Muscle of back (tissue), 11 donors: Measurements from ENCODE around the gene GALNT7. TPM values are rescaled to one million over a fixed set of nuclear protein-coding genes. Genes with fewer than 3 reads are reported as not detected.
A peak's percentile ranks its signal among the peaks of the same experiment; 100 is the strongest.

Source experiments
- DNase-seq, 3 donors: peaks; one replicate each; pipeline versions ENCODE4 v3.0.0 to v3.0.0-alpha.2; 2013
- polyA plus RNA-seq, 10 donors: library from polyadenylated mRNA; unstranded; fragments of 120-200 nt; gene quantifications; one replicate each; pipeline ENCODE4 v1.2.1, GENCODE V29; 2013; ENCODE audit not compliant: insufficient read length in 10 of 10

Gene GALNT7
- polyA plus RNA-seq, 10 donors: 24.8 to 44.9 (median 31.3) TPM

DNA sequence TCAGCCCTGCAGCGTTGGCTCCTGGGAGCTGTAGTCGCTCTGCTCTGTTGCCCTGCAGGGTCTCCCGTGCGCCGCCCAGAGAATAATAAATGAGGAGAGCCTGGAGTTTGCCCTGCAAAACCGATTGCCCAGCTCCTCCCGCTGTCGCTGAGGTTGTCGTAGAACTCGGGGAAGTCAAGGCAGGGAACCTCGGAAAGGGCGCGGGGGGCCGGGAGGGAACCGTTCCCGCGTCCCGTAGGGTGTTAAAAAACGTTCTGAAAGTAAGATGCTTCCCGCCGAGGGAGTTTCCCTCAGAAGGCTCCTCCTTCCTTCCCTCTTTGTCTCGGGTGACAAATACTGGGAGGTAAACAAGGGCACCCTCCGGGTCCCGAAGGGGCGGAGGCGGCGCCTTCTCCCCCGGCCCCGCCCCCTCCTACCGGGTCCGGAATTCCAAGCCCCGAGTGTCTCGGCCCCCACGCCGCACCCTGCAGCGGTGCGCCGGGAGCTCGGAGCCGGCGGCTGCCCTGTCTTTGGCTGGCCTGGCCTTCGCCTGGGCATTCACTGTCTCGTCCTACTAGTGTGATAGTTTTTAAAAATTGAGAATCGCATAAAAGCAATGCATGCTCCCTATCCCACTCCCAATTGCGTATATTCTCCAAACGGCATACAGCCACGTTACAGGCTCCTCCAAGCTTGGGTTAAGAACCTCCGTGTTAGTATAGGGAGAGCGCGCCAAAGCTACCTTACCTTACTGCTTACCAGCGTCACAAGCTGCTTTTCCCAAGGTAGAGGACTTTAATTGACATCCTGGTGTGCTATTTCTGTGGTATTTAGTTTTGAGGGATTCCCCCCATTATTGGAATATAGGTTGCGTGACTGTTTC is 166.5 kb downstream of the GALNT7 start:
- DNase-seq: peak; percentile 64 to 90 (median 81)

DNA sequence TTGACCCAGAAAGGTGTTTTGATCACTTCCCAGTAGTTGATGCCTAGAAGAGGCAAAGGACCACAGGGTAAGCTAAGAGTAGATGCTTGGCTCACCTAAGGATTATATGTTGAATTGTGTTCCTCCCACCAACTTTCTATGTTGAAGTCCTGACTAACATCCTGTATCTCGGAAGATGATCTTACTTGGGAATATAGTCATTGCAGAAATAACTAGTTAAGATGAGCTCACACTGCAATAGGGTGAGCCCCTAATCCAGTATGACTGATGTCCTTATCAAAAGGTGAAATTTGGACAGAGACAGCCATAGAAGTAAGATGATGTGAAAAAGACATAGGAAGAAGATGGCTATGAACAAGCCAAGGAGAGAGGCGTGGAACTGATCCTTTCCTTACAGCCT is 168.9 kb downstream of the GALNT7 start:
- no peak for DNase-seq

DNA sequence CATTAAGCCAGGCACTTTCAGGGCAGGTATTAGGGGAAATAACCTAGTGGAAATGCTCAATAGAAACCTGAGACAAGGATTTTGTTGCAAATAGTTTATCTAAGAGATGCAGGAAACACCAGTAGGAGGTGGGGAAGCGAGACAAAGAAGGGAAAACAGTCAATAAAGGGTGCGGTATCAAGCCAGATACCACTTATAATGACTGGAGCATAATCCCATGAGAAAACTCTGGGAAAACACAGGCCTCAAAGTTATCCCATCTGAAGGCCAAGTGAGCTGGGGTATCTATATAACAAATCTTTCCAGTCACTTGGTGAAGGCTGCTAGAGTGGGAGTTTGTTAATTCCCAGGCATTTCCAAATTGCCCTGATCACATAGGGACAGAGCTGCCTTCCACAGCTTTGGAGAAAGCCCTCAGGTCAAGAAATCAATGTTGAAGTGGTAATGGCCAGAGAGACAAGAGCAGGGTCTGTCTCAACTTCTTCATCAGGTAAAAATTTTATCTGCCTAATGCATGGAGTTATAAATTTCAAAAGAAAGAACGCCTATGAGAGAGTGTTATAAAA is 175.3 kb downstream of the GALNT7 start:
- no peak for DNase-seq

DNA sequence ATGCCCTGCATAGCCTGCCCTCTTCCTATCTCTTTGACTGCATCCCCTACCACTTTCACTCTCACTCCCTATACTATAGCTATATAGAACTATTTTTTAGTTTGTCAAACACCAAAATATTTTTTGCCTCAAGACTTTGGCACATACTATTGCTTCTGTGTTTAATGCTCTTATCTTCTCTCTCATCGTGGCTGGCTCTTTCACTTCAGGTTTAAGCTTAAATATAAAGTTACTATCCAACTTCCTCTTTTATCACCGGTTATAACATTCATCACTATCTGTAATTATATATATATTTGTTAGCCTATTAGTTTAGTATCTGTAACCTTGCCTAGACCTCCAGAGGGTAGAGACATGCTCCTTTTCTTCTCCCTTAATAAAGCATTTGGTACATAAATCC is 177.0 kb downstream of the GALNT7 start:
- no peak for DNase-seq

DNA sequence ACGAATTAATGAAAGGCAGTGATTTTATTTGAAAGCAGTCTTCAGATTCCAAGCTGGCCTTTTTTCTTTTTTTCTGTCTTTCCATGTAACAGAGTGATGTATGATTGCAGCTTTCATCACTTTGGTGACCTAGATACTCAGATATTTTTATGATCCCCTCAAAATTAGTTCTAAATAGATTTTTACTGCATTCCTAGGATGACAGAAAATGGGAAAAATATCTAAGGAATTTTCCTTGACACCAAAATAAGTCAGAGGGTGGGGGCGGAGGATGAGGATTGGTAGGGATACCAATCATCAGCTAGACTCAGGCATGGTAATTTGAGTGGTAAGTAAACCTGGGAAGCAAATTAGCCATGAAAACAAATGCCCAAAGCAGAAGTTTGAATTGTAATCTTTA is 177.5 kb downstream of the GALNT7 start:
- peak in 1 of 3 donors; percentile 73 for DNase-seq

DNA sequence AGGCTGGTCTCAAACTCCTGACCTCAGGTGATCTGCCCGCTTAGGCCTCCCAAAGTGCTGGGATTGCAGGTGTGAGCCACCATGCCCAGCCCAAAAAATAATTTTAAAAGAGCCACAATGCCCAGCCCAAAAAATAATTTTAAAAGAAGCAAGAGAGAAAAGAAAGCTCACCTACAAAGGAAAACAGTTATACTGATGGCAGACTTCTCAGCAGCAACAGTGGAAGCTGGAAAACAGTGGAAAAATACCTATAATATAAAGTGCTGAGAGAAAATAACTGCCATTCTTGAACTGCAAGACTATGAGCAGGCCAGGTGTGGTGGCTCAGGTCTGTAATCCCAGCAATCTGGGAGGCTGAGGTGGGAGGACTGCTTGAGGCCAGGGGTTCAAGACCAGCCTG is 178.9 kb downstream of the GALNT7 start:
- no peak for DNase-seq

DNA sequence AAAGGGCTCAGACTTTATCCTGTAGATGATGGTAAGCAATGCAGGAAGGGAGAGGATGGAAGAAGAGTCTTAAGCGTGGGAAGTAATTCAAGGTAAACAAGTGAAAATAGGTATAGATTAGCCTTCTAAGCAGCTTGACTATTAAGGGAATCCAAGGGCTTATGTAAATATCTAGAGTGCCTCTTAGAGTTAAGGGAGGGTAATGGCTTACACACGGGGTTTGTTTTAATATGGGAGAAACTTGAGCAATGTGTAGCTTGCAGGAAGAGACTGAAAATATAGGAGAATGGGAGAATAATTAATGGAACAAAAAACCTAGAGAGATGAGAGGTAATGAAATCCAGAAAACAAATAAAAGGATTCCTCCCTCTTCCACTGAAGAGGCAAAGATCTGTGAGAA is 189.3 kb downstream of the GALNT7 start:
- no peak for DNase-seq

DNA sequence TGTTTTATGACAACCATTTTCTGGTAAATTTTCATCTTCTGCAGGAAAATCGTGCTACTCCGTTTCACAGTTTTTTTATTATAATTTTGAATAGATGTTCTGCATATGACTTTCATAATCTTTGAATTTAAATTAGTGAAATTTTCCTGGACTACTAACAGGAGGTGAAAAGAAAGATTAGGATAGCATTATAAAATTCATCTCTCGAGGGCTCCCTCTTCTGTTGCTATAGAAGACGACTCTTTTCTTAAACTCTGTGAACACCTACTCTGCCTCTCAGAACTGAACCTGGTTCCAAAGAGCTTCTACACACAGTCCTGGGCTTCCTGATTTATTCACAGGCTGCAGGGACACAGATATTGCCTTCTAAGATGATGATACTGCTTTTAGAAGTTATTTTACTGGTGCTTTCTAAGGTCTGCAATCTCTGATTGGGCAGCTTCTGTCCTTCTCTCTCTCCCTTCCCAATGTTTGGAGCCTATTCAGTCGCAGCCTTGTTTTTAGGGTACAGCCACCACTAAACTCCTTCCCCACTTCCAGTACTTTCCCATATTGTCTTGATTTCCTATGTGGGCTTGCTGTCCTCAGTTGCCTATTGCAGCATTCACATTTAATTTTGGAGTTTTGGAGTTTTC is 192.1 kb downstream of the GALNT7 start:
- no peak for DNase-seq

DNA sequence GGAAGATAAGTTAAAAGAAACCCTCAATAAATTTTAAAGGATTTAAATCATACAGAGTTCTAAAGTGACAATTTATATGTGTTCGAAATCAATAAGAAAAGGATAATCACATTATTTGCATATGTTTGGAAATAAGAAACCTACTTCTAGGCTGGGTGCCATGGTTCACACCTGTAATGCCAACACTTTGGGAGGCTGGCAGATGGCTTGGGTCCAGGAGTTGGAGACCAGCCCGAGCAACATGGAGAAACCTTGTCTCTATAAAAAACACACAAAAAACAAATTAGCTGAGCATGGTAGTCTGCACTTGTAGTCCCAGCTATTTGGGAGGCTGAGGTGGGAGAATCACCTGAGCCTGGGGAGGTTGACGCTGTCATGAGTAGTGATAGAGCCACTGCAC is 194.1 kb downstream of the GALNT7 start:
- no peak for DNase-seq

DNA sequence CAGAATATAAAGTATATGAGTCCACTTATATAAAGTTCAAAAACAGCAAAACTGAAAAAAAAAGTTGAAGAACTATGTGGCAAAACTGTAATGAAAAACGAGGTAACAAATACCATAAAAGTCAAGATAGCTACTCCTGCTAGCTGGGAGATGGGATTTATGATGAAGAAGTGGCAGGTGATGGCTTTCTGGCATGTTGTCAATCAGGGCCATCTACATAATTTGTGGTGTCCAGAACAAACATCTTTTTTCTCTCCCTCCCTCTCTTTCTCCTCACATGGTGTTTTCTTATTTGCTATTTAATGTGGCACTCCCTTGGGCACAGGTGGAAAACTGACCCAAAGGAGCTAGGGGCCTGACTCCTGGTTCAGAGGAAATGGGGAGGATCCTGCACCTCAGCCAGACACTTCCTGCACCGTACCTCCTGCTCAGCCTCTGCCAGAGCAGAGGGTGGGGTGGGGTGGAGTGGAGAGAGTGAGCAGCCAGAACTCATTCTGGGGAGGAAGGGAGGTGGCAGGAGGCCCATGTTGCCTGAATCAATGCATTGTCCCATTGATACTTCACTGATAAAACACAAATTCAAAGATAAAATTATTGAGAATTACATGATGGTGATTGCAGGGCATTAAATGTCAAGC is 196.9 kb downstream of the GALNT7 start:
- DNase-seq: no peak

DNA sequence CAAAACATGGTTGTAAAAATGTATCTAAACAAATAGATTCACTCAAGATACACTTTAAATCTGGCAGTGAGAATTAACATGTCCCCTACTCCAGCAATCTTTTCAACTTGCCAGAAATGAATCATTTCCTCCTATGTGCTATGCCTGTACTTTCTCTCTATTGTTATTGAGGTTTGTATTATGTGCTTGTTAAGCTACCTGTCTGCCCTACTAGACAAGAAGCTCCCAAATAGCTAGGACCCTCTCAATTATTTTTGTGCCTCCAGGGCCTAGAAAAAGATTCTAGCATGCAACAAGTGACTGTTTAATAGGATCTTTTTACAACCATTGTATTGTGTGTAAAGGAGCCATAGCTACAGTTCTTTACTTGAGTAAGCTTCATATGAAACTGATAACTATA is 198.7 kb downstream of the GALNT7 start:
- DNase-seq: no peak

DNA sequence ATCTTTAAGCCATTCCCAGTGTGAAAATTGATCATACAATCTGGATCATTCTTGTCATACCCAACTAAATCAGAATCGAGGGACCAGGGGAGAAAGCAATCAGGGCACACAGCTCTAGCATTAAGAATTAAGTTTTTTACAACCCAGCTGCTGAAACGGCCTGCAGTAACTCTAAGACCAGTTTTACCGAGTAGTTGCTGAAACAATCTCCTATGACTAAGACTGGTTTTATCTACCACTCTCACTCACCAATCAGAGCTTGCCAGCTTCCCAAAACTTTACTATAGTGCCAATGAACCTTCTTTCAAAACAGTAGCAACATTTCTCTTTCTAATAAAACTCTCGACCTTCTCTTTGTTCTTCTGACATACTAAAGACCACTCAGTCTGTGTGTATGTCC is 199.3 kb downstream of the GALNT7 start:
- peak in 1 of 3 donors; percentile 4 for DNase-seq

DNA sequence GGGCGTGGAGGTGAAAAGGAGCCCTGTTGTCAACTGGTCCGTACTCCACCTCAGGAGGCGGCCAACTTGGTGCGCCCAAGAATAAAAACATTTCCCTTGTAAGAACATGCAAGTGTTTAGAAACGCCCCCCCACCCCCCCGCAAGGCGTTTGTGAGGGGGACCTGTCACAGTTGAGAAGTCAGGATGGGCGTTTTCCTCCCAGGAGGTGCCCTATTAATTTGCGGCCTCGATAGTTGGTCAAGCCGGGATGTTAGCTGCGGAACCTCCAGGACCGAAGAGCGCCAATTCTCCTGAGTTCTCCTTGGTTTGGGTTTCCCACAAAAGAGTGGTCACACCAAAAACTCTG is 201.5 kb downstream of the GALNT7 start:
- no peak for DNase-seq

DNA sequence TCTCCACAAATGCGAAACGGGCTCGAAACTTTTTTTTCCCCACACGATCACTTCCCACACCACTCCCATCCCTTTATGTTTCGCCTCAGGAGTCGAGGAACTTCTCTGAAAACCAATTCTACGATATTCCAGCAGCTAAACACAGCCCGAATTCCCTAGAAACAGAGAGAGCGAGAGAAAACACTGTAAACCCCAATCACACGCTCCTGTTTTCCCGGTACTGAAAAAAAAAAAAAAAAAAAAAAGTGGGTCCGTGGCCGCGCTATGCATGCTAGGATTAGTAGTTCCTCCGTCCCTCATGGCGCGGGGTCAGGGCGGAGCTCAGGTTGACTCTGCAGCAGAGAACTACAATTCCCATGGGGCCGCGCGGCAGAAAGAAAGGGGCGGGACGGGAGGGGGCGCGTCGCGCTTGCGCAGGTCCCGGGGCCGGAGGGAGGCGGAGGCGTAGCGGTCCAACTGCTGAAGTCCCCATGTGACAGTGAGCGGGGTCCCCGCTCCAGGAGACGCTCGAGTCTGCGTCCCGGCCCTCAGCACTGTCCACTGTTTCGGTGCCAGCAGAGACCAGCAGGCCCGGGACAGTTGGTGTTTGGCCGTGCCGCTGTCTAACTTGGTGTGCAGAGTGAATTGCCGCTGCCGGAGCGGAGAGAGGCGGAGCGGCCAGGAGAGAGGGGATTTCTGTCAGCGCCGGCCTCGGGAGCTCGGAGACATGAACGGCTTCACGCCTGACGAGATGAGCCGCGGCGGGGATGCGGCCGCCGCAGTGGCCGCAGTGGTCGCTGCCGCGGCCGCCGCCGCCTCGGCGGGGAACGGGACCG is 202.1 kb downstream of the GALNT7 start, which contains the start of gene SAP30:
Gene SAP30, plus strand, starts transcription at position 478 of the 815 bp plus-strand sequence. Its CDS starts 229 bp downstream, at position 707.
- peak; percentile 99 to 100 (median 100) for DNase-seq

DNA sequence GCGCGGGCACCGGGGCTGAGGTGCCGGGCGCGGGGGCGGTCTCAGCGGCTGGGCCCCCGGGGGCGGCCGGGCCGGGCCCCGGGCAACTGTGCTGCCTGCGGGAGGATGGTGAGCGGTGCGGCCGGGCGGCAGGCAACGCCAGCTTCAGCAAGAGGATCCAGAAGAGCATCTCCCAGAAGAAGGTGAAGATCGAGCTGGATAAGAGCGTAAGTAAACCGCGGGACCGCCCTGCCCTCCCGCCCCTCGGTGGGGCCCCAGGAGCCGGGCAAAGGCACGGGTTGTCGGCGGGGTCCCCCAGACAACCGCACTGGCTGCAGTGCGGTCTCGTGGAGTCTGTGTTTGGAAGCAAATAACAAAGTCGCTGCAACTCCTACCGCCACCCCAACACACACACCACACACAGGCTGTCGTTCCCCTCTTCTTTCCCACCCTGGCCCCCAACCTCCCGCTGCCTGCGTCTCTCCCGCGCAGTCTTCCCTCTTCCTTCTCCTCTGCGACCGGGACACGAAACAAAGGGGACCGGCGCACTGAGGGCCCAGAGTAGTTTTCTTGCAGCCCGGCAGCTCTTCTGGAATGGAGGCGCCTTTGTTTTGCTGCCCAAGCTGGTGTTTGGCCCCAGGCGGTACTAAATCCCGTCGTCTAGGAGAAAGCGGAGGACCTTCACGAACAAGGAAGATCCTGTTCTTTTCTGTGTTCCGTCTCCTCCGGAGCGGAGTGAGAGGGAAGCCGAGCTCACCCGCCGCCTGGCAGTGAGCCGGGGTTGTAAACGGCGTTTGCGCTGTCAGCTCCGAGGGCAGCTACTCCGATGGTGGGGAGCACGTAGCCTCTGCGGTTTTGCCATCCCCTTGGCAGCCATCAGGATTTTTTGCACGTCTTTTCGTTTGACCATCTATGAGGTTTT is 202.9 kb downstream of the GALNT7 start:
- peak; percentile 71 to 93 (median 85) for DNase-seq

Other genes starting within 250 kb of the GALNT7 start
- 100 to 1,000 TPM; 113 to 246 (median 167) TPM for gene HMGB2, start 165.5 kb downstream of the GALNT7 start, polyA plus RNA-seq
- 10 to 100 TPM in 7 of 10 donors, 1 to 10 TPM in 3; 9.8 to 12.1 (median 10.6) TPM for gene SAP30, start 202.1 kb downstream of the GALNT7 start, polyA plus RNA-seq
- 1 to 10 TPM; 1.9 to 7.0 (median 3.7) TPM for gene SCRG1, start 230.3 kb downstream of the GALNT7 start, polyA plus RNA-seq